Cardiac muscle cell (in vitro differentiated cells and primary cell): Measurements from ENCODE around the gene ROCK2. TPM values are rescaled to one million over a fixed set of nuclear protein-coding genes. Genes with fewer than 3 reads are reported as not detected.

Source experiments
- DNase-seq, 2 donors: peaks; one replicate each; pipeline versions ENCODE4 v3.0.0 to v3.0.0-alpha.2; 2010 to 2017; ENCODE audit warnings: low read depth in 1 of 2, low spot score in 1 of 2
- H3K27ac ChIP-seq: fragments of 200-600 bp; sonication (generic); 2 replicates; pipeline ENCODE4 v1.5.1; 2016
- H3K27me3 ChIP-seq: fragments of 200-600 bp; sonication (generic); 2 replicates; pipeline ENCODE4 v1.6.0; 2016; ENCODE audit warnings: control low read depth
- H3K36me3 ChIP-seq: fragments of 200-600 bp; sonication (generic); 2 replicates; pipeline ENCODE4 v1.5.1; 2016; ENCODE audit warnings: control low read depth
- H3K4me1 ChIP-seq: fragments of 200-600 bp; sonication (generic); 2 replicates; pipeline ENCODE4 v1.8.1; 2017; ENCODE audit warnings: low read depth, mild to moderate bottlenecking, mixed run types
- H3K4me3 ChIP-seq: fragments of 200-600 bp; sonication (generic); 2 replicates; pipeline ENCODE4 v1.5.1; 2016; ENCODE audit warnings: mild to moderate bottlenecking
- H3K9me3 ChIP-seq: fragments of 200-600 bp; sonication (generic); 2 replicates; pipeline ENCODE4 v1.5.1; 2017; ENCODE audit warnings: low read depth, mild to moderate bottlenecking, control low read depth
- CTCF ChIP-seq: IDR thresholded peaks from 2 replicates; pipeline ENCODE4 v1.5.1; 2012; ENCODE audit warnings: low read depth, mild to moderate bottlenecking, low read length
- polyA plus RNA-seq: library from polyadenylated mRNA; unstranded; fragments of >200 nt; fragmentation: Nextera tagmentation; extraction: Ambion mirVana; gene quantifications from 2 replicates; pipeline ENCODE4 v1.2.1, GENCODE V29; 2016
- total RNA-seq: library from RNA; depleted of rRNA; stranded (reverse); fragments of >200 nt; gene quantifications from 2 replicates; pipeline ENCODE4 v1.2.3, GENCODE V29; 2016

The ROCK2 gene
- total and polyA plus RNA-seq, 2 experiments from 2014 or later: 18.9 to 31.7 TPM

- Histone ChIP-seq H3K27ac (no peak overlapping the region), H3K4me1 (no peaks in the 10 kb centered on the region), H3K27me3 (no peaks in the 10 kb centered on the region), H3K36me3 (no peaks in the 10 kb centered on the region), H3K4me3 (no peak overlapping the region), H3K9me3 (no peaks in the 10 kb centered on the region)
- DNase-seq: no peak
- TF ChIP-seq CTCF: no peak
Observed at GRCh38 chr2:11312770-11313471, 31.5 kb downstream of the ROCK2 start.

GRCh38 chr2:11311543-11311942 is 32.9 kb downstream of the ROCK2 start:
- Histone ChIP-seq H3K27ac (no peak overlapping the region), H3K27me3 (no peaks in the 10 kb centered on the region), H3K4me3 (no peak overlapping the region), H3K36me3 (no peaks in the 10 kb centered on the region), H3K9me3 (no peaks in the 10 kb centered on the region), H3K4me1 (no peaks in the 10 kb centered on the region)
- no peak for DNase-seq
- no peak for TF ChIP-seq CTCF

- H3K36me3 ChIP-seq: no peaks in the 10 kb centered on the region
- no peak for TF ChIP-seq CTCF
- no peak overlapping the region for H3K4me3 ChIP-seq
- DNase-seq: peak in 1 of 2 donors; percentile 47
- H3K27ac ChIP-seq: no peak overlapping the region
- no peaks in the 10 kb centered on the region for H3K27me3 ChIP-seq
- no peaks in the 10 kb centered on the region for H3K4me1 ChIP-seq
- H3K9me3 ChIP-seq: no peaks in the 10 kb centered on the region
Observed at GRCh38 chr2:11310212-11310611, 34.2 kb downstream of the ROCK2 start.

GRCh38 chr2:11309706-11310105 is 34.7 kb downstream of the ROCK2 start:
- Histone ChIP-seq H3K9me3 (no peaks in the 10 kb centered on the region), H3K36me3 (no peaks in the 10 kb centered on the region), H3K27me3 (no peaks in the 10 kb centered on the region), H3K4me1 (no peaks in the 10 kb centered on the region), H3K27ac (no peak overlapping the region), H3K4me3 (no peak overlapping the region)
- no peak for DNase-seq
- no peak for TF ChIP-seq CTCF

- H3K36me3 ChIP-seq: no peaks in the 10 kb centered on the region
- no peaks in the 10 kb centered on the region for H3K9me3 ChIP-seq
- DNase-seq: no peak
- TF ChIP-seq CTCF: no peak
- peaks cover 8% of the 10 kb centered on the region for H3K4me1 ChIP-seq
- H3K4me3 ChIP-seq: no peak overlapping the region
- H3K27me3 ChIP-seq: no peaks in the 10 kb centered on the region
- no peak overlapping the region for H3K27ac ChIP-seq
Observed at GRCh38 chr2:11307764-11308415, 36.5 kb downstream of the ROCK2 start.
